Adrenal gland (tissue), 5 donors: Measurements from ENCODE around the gene MKLN1.

Source experiments
- CTCF ChIP-seq, 6 experiments: fragments of 450-650 bp in 4 of 6; fragments of 200-600 bp in 2 of 6; sonication (generic) in 1 of 6; IDR thresholded peaks; 1 replicate in 5 of 6; 2 replicates in 1 of 6; pipeline versions ENCODE4 v1.5.1 to v1.8.0; 2016 to 2021; ENCODE audit warnings: antibody characterized with exemption in 6 of 6, mild to moderate bottlenecking in 2 of 6, moderate library complexity in 1 of 6
- POLR2A ChIP-seq, 2 donors: fragments of 450-650 bp; IDR thresholded peaks; one replicate each; pipeline ENCODE4 v1.6.1; 2017; ENCODE audit warnings: antibody characterized with exemption in 2 of 2, mild to moderate bottlenecking in 2 of 2, moderate library complexity in 1 of 2
- donor health status: DM: no; HTN: no; CAD: no.

- TF ChIP-seq POLR2A (IDR thresholded peaks at IDR 0.05) = no peak
- no peak for TF ChIP-seq CTCF (IDR thresholded peaks at IDR 0.05)
These were observed 170.7 kb downstream of the MKLN1 start for GRCh38 chr7:131498237-131498885.
